Choroid plexus epithelial cell (primary cell): ENCODE measurements around the gene KRT82.

Experiments
- DNase-seq: peaks from one replicate; pipeline ENCODE4 v3.0.0-alpha.2; 2010; ENCODE audit warnings: low read depth
- H3K4me3 ChIP-seq: 2 replicates; pipeline ENCODE4 v1.5.1; 2011; ENCODE audit warnings: low read depth, mild to moderate bottlenecking, control low read depth, low read length, moderate library complexity
- TF ChIP-seq, protein P1 (sequence below): conservative IDR thresholded peaks from 2 replicates; pipeline ENCODE4 v1.5.1; 2011; ENCODE audit warnings: low read depth, mild to moderate bottlenecking, control low read depth, inconsistent platforms, low read length, moderate library complexity

The KRT82 gene

DNA sequence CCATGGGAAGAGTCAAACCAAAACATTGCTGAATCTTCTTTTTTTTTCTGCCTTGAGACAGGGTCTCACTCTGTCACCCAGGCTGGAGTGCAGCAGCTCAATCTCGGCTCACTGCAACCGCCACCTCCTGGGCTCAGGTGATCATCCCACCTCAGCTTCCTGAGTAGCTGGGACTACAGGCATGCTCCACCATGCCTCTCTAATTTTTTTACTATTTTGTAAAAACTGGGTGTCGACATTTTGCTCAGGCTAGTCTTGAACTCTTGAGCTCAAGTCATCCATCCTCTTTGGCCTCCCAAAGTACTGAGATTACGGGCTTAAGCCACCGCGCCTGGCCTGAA is 29.5 kb upstream of the KRT82 start:
- DNase-seq: no peak
- H3K4me3 ChIP-seq: no peak overlapping the region
- TF ChIP-seq, protein P1, sequence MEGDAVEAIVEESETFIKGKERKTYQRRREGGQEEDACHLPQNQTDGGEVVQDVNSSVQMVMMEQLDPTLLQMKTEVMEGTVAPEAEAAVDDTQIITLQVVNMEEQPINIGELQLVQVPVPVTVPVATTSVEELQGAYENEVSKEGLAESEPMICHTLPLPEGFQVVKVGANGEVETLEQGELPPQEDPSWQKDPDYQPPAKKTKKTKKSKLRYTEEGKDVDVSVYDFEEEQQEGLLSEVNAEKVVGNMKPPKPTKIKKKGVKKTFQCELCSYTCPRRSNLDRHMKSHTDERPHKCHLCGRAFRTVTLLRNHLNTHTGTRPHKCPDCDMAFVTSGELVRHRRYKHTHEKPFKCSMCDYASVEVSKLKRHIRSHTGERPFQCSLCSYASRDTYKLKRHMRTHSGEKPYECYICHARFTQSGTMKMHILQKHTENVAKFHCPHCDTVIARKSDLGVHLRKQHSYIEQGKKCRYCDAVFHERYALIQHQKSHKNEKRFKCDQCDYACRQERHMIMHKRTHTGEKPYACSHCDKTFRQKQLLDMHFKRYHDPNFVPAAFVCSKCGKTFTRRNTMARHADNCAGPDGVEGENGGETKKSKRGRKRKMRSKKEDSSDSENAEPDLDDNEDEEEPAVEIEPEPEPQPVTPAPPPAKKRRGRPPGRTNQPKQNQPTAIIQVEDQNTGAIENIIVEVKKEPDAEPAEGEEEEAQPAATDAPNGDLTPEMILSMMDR: no peak

DNA sequence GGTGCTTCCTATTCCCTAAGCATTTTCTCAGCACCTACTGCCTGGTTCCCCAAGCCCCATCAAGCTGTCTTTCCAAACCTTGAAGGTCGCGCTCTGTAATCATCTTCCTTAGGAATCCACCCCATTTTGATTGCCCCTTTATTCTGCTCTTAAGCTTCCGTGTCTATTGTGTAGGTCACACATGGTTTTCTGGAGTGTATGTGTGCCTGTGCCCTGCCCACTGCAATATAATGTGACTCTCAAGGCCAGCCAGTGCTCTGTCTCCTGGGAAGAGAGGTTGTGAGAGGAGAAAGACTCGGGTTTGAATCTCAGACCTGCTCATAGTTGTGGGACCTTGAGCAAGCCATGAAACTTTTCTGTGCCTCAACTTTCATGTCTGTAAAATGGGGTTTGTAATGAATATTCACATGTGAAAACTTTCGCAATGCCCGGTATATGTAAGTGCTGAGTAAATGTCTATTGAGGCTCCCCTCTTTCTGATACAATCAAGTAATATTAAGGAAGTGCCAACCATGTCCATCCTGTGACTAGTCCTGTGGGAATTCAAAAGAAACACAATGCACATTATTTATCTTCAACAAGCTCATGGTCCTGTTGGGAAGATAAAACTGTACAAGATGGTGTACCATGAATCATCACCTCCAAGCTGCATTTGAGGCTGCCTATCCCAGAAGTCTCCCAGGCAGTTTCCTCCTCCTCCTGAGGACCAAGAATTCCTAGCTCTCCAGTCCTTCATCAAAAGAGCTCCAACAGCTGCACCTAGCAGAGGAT is 28.8 kb upstream of the KRT82 start:
- no peak for DNase-seq
- no peak overlapping the region for H3K4me3 ChIP-seq
- TF ChIP-seq, protein P1: no peak

DNA sequence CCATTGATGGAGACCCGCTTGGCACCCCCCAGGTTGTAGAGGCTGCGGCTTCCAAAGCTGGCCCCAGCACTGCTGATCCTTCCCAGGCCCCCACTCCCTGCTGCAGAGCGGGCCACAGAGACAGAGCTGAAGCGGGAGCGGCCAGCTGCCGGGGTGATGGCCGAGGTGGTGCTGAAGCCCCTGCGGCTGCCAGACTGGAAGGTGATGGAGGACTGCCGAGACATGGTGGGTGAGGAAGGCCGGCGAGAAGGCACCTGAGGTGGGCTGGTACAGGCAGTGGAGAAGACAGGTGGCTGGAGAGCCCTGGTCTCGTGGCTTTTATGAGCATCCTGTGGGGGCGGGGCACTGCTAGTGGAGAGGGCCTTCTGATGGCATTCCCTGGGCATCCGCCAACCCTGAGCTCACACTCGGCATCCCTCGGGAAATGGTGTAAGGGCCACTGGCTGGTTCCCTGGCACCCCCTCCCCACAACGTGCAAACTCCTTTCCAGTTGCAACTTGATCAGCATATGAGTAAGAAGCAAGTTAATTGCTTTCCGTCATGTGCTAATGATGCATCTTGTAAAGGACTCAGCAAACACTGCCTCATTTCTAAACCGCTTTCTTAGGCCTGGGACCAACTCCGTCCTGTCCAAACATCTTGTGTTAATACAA is 28.1 kb upstream of the KRT82 start, which contains the start of gene KRT75:
TSS of gene KRT75 (minus strand) at position 291 of the 653 bp plus-strand sequence. CDS start at position 224, 67 bp downstream.
- TF ChIP-seq, protein P1: no peak
- no peak for DNase-seq
- H3K4me3 ChIP-seq: no peak within 1 kb of the TSS

DNA sequence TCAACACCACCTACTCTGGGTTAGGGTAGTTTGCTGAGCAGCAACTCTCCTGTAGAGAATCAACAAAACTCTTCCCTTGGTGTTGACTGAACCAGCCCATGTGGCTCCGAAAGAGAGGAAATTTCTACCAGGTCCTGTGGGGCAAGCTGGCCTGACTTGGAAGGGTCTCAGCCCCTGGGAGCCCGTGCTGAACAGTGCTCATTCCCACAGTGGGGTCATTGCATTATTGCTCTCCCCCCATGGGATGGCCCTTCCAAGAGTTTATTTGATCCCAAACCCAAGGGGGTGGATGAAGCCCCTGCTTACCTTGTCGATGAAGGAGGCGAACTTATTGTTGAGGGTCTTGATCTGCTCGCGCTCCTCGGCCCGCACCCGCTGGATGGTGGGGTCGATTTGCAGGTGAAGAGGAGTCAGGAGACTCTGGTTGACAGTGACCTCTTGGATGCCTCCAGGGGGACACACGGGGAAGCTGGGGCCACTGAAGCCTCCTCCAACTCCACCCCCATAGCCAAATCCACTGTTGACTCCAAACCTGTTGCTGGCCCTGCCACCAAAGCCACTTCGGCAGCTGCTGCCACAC is 27.5 kb upstream of the KRT82 start:
- DNase-seq: no peak
- no peak overlapping the region for H3K4me3 ChIP-seq
- TF ChIP-seq, protein P1: no peak

DNA sequence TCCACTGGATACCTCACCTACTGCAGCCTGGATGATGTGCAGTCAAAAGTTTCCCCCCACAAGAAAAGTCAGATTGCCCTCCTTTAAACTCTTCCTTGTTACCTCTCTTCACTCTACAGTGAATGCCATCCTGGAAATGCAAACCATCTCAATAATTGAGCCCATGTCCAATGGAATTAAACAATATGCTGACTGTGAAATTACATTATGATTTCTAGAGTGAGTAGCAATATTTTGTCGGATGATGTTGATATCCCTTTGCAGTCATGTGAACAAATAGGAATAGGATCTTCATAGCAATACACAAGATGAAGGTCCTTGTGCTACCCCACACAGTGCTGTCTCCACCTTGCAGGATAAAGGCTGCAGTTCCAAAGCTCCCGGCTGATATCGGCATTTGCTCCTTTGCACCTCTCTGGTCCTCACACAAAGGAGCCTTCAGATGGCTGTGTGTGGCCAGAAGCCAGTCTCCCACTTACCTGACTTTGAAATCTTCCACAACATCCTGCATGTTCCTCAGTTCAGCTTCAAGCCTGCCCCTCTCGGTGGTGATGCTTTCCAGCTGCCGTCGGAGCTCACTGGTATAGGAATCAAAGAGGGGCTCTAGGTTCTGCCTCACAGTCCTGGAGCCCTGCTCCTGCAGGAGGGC is 26.5 kb upstream of the KRT82 start:
- DNase-seq: no peak
- TF ChIP-seq, protein P1: no peak
- no peak overlapping the region for H3K4me3 ChIP-seq

DNA sequence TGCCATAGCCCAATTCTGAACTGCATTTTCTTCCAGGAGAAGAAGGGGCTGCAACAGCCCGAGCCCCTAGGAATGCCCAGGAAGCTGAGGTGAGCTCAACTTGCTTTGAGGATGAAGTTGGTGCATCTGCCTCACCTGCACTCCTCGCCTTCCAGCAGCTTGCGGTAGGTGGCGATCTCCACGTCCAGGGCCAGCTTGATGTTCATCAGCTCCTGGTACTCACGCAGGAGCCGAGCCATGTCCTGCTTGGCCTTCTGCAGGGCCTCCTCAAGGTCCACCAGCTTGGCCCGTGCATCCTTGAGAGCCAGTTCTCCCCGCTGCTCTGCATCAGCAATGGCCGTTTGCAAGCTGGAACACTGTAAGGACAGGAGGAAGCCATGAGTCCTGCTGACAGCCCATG is 22.0 kb upstream of the KRT82 start:
- TF ChIP-seq, protein P1: no peak
- no peak overlapping the region for H3K4me3 ChIP-seq
- no peak for DNase-seq
